Measurements from ENCODE around the gene CCNQ. TPM values are rescaled to one million over a fixed set of nuclear protein-coding genes. Genes with fewer than 3 reads are reported as not detected.

Gene CCNQ
- total and polyA plus RNA-seq, 3 donors from 2014 or later, result 19.6 to 27.6 (median 26.9) TPM

GRCh38 chrX:153539979-153540358 is 59.0 kb downstream of the CCNQ start:
- H3K9me3 ChIP-seq, result no peaks in the 10 kb centered on the region
- 80 to 85% methylated on average over 2 to 9 of the region's 9 CpGs for WGBS, 2 donors
- intact Hi-C loops (cut with DNase I; ENCODE audit: low total_unique reads), result loop anchor here (5.0 kb wide), 1 partner anchor 127 kb away; no protein-coding TSS in a partner anchor

GRCh38 chrX:153539171-153539978 is 59.6 kb downstream of the CCNQ start:
- 65 to 80% methylated on average over 5 to 10 of the region's 31 CpGs for WGBS, 2 donors
- no peak overlapping the region for H3K4me3 ChIP-seq
- TF ChIP-seq CTCF (IDR thresholded peaks at IDR 0.05) (peak; percentile 50 to 72 (median 61)), POLR2A (IDR thresholded peaks at IDR 0.05) (no peak)
- H3K9me3 ChIP-seq, result no peaks in the 10 kb centered on the region
- H3K27me3 ChIP-seq, result no peaks in the 10 kb centered on the region
- peak; percentile 67 for DNase-seq
- no peak overlapping the region for H3K27ac ChIP-seq
- intact Hi-C loops (cut with DNase I; ENCODE audit: low total_unique reads), result loop anchor here (5.0 kb wide), 1 partner anchor 128 kb away; no protein-coding TSS in a partner anchor
- no peaks in the 10 kb centered on the region for H3K4me1 ChIP-seq
- H3K36me3 ChIP-seq (ENCODE audit: low read depth, missing control alignments), result no peaks in the 10 kb centered on the region

More at GRCh38 chrX:153539979-153540358, 59.0 kb downstream of the CCNQ start:
- H3K36me3 ChIP-seq (ENCODE audit: low read depth, missing control alignments), result no peaks in the 10 kb centered on the region
- H3K4me1 ChIP-seq, result no peaks in the 10 kb centered on the region
- no peak overlapping the region for H3K4me3 ChIP-seq
- no peak for DNase-seq
- H3K27ac ChIP-seq, result no peak overlapping the region
- H3K27me3 ChIP-seq, result no peaks in the 10 kb centered on the region
- TF ChIP-seq CTCF (IDR thresholded peaks at IDR 0.05) (no peak), POLR2A (IDR thresholded peaks at IDR 0.05) (no peak)

GRCh38 chrX:153538424-153538823 is 60.5 kb downstream of the CCNQ start:
- no peaks in the 10 kb centered on the region for H3K27me3 ChIP-seq
- no peaks in the 10 kb centered on the region for H3K36me3 ChIP-seq (ENCODE audit: low read depth, missing control alignments)
- H3K27ac ChIP-seq, result no peak overlapping the region
- intact Hi-C loops (cut with DNase I; ENCODE audit: low total_unique reads), result loop anchor here (5.0 kb wide), 1 partner anchor 129 kb away; no protein-coding TSS in a partner anchor
- WGBS, 2 donors, result 65% methylated on average over 4 of the region's 17 CpGs; no CpG with 5 or more reads in 1 of the 2 donors
- no peak overlapping the region for H3K4me3 ChIP-seq
- TF ChIP-seq CTCF (IDR thresholded peaks at IDR 0.05), result no peak
- TF ChIP-seq POLR2A (IDR thresholded peaks at IDR 0.05), result no peak
- H3K4me1 ChIP-seq, result no peaks in the 10 kb centered on the region
- no peaks in the 10 kb centered on the region for H3K9me3 ChIP-seq
- DNase-seq, result no peak

Other genes starting within 250 kb of the CCNQ start
- gene PNMA6E, start 197.8 kb downstream of the CCNQ start, total RNA-seq, result 10 to 100 TPM in 1 of 2 donors, 1 to 10 TPM in 1; 9.7 to 24.2 TPM
- 13.3 TPM for gene PNMA6E, start 197.8 kb downstream of the CCNQ start, polyA plus RNA-seq (ENCODE audit: insufficient read depth, low read depth, low replicate concordance)
- gene ZFP92, start 187.7 kb downstream of the CCNQ start, total RNA-seq, result 1 to 10 TPM; 2.2 to 3.4 TPM
- 2.1 TPM for gene ZFP92, start 187.7 kb downstream of the CCNQ start, polyA plus RNA-seq (ENCODE audit: insufficient read depth, low read depth, low replicate concordance)
- 1 to 10 TPM; 4.0 to 7.5 TPM for gene TREX2, start 153.1 kb downstream of the CCNQ start, total RNA-seq
- 0.51 TPM for gene TREX2, start 153.1 kb downstream of the CCNQ start, polyA plus RNA-seq (ENCODE audit: insufficient read depth, low read depth, low replicate concordance)
- 10 to 100 TPM; 34.0 to 35.2 TPM for gene HAUS7, start 128.6 kb downstream of the CCNQ start, total RNA-seq
- gene HAUS7, start 128.6 kb downstream of the CCNQ start, polyA plus RNA-seq (ENCODE audit: insufficient read depth, low read depth, low replicate concordance), result 18.0 TPM
- 10 to 100 TPM; 42.3 to 76.5 TPM for gene BGN, start 104.2 kb downstream of the CCNQ start, total RNA-seq
- gene BGN, start 104.2 kb downstream of the CCNQ start, polyA plus RNA-seq (ENCODE audit: insufficient read depth, low read depth, low replicate concordance), result 174 TPM
- 1 to 10 TPM in 1 of 2 donors, under 1 TPM in 1; 0.16 to 1.2 TPM for gene ATP2B3, start 81.5 kb downstream of the CCNQ start, total RNA-seq
- gene ATP2B3, start 81.5 kb downstream of the CCNQ start, polyA plus RNA-seq (ENCODE audit: insufficient read depth, low read depth, low replicate concordance), result 0.73 TPM
- 10 to 100 TPM in 1 of 2 donors, 1 to 10 TPM in 1; 6.2 to 10.2 TPM for gene DUSP9, start 48.1 kb upstream of the CCNQ start, total RNA-seq
- 2.5 TPM for gene DUSP9, start 48.1 kb upstream of the CCNQ start, polyA plus RNA-seq (ENCODE audit: insufficient read depth, low read depth, low replicate concordance)
- gene PNCK, start 74.7 kb upstream of the CCNQ start, total RNA-seq, result 10 to 100 TPM; 41.0 to 51.5 TPM
- 19.9 TPM for gene PNCK, start 74.7 kb upstream of the CCNQ start, polyA plus RNA-seq (ENCODE audit: insufficient read depth, low read depth, low replicate concordance)
- 100 to 1,000 TPM in 1 of 2 donors, 10 to 100 TPM in 1; 91.3 to 107 TPM for gene SLC6A8, start 88.8 kb upstream of the CCNQ start, total RNA-seq
- 73.5 TPM for gene SLC6A8, start 88.8 kb upstream of the CCNQ start, polyA plus RNA-seq (ENCODE audit: insufficient read depth, low read depth, low replicate concordance)
- 100 to 1,000 TPM; 149 to 153 TPM for gene BCAP31, start 125.2 kb upstream of the CCNQ start, total RNA-seq
- 222 TPM for gene BCAP31, start 125.2 kb upstream of the CCNQ start, polyA plus RNA-seq (ENCODE audit: insufficient read depth, low read depth, low replicate concordance)
- 100 to 1,000 TPM in 1 of 2 donors, 10 to 100 TPM in 1; 84.4 to 112 TPM for gene ABCD1, start 125.7 kb upstream of the CCNQ start, total RNA-seq
- 34.3 TPM for gene ABCD1, start 125.7 kb upstream of the CCNQ start, polyA plus RNA-seq (ENCODE audit: insufficient read depth, low read depth, low replicate concordance)
- 10 to 100 TPM; 49.3 to 57.9 TPM for gene PLXNB3, start 165.1 kb upstream of the CCNQ start, total RNA-seq
- 28.0 TPM for gene PLXNB3, start 165.1 kb upstream of the CCNQ start, polyA plus RNA-seq (ENCODE audit: insufficient read depth, low read depth, low replicate concordance)
- 1 to 10 TPM in 1 of 2 donors, under 1 TPM in 1; 0.62 to 2.2 TPM for gene SRPK3, start 181.9 kb upstream of the CCNQ start, total RNA-seq
- 1.3 TPM for gene SRPK3, start 181.9 kb upstream of the CCNQ start, polyA plus RNA-seq (ENCODE audit: insufficient read depth, low read depth, low replicate concordance)
- gene IDH3G, start 195.2 kb upstream of the CCNQ start, total RNA-seq, result 10 to 100 TPM; 74.9 to 83.1 TPM
- 52.4 TPM for gene IDH3G, start 195.2 kb upstream of the CCNQ start, polyA plus RNA-seq (ENCODE audit: insufficient read depth, low read depth, low replicate concordance)
- gene SSR4, start 195.5 kb upstream of the CCNQ start, total RNA-seq, result 100 to 1,000 TPM; 246 to 294 TPM
- 275 TPM for gene SSR4, start 195.5 kb upstream of the CCNQ start, polyA plus RNA-seq (ENCODE audit: insufficient read depth, low read depth, low replicate concordance)
- gene PDZD4, start 231.4 kb upstream of the CCNQ start, total RNA-seq, result 10 to 100 TPM; 13.5 to 17.2 TPM
- gene PDZD4, start 231.4 kb upstream of the CCNQ start, polyA plus RNA-seq (ENCODE audit: insufficient read depth, low read depth, low replicate concordance), result 11.2 TPM

Measured in testis (tissue), 3 donors.